ENCODE measurements around the gene EXD3. TPM values are rescaled to one million over a fixed set of nuclear protein-coding genes. Genes with fewer than 3 reads are reported as not detected.
A peak's percentile ranks its signal among the peaks of the same experiment; 100 is the strongest.

Gene EXD3
- total RNA-seq, 1 donor from 2014 or later: 24.5 TPM

DNA sequence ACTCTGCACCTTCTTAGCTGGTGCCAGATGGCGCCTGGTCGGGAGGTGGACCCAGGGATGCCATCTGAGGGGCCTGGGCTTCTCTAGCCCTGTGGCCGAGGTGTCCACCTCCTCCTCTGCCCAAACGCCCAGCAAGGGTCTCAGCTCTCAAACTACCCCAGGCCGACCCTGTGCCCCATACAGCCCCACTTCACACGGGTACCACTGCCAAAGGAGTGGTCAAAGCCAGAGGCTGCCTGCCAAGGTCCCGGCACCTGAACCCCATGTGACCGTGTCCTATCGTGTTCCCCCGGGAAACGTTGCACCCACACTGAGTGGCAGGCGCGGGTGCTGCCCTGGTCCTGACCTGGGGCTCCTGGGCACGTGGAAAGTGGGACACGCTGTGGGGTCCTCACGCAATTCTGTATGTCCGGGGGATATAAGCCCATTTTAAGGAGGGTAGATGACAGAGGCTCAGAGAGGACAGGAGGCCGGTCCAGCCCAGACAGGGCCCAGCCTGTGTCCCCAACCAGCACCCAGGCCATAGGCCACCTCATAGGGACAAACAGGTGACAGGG, 16.3 kb upstream of the EXD3 start:
- no peaks in the 10 kb centered on the region for H3K36me3 Mint-ChIP-seq (ENCODE audit: unreplicated experiment)
- no peak for TF ChIP-seq CTCF (IDR thresholded peaks at IDR 0.05; ENCODE audit: partially characterized antibody, unreplicated experiment)
- DNase-seq: peak; percentile 18
- peaks cover 2% of the 10 kb centered on the region for H3K27me3 Mint-ChIP-seq (ENCODE audit: unreplicated experiment)
- peak overlapping the region; percentile 38 for H3K4me3 Mint-ChIP-seq (ENCODE audit: unreplicated experiment)
- H3K4me1 Mint-ChIP-seq (ENCODE audit: low read depth, unreplicated experiment): peaks cover 2% of the 10 kb centered on the region
- H3K27ac Mint-ChIP-seq (ENCODE audit: unreplicated experiment): no peak overlapping the region
- H3K9me3 Mint-ChIP-seq (ENCODE audit: unreplicated experiment): peaks cover 2% of the 10 kb centered on the region

GRCh38 chr9:137438591-137439157, 15.7 kb upstream of the EXD3 start:
- Mint-ChIP-seq H3K36me3 (ENCODE audit: unreplicated experiment) (no peaks in the 10 kb centered on the region), H3K27me3 (ENCODE audit: unreplicated experiment) (peaks cover 2% of the 10 kb centered on the region), H3K27ac (ENCODE audit: unreplicated experiment) (no peak overlapping the region), H3K4me3 (ENCODE audit: unreplicated experiment) (no peak overlapping the region), H3K4me1 (ENCODE audit: low read depth, unreplicated experiment) (peaks cover 2% of the 10 kb centered on the region), H3K9me3 (ENCODE audit: unreplicated experiment) (peaks cover 2% of the 10 kb centered on the region)
- TF ChIP-seq CTCF (IDR thresholded peaks at IDR 0.05; ENCODE audit: partially characterized antibody, unreplicated experiment): no peak
- peak; percentile 17 for DNase-seq

- Mint-ChIP-seq H3K4me3 (ENCODE audit: unreplicated experiment) (no peak overlapping the region), H3K36me3 (ENCODE audit: unreplicated experiment) (no peaks in the 10 kb centered on the region), H3K27me3 (ENCODE audit: unreplicated experiment) (peaks cover 2% of the 10 kb centered on the region), H3K9me3 (ENCODE audit: unreplicated experiment) (peaks cover 2% of the 10 kb centered on the region), H3K4me1 (ENCODE audit: low read depth, unreplicated experiment) (peaks cover 2% of the 10 kb centered on the region), H3K27ac (ENCODE audit: unreplicated experiment) (no peak overlapping the region)
- DNase-seq: no peak
- no peak for TF ChIP-seq CTCF (IDR thresholded peaks at IDR 0.05; ENCODE audit: partially characterized antibody, unreplicated experiment)
Observed at GRCh38 chr9:137437691-137438590, 15.0 kb upstream of the EXD3 start.

GRCh38 chr9:137436761-137437600, 14.0 kb upstream of the EXD3 start:
- H3K27me3 Mint-ChIP-seq (ENCODE audit: unreplicated experiment): peaks cover 1% of the 10 kb centered on the region
- H3K4me3 Mint-ChIP-seq (ENCODE audit: unreplicated experiment): no peak overlapping the region
- no peak for TF ChIP-seq CTCF (IDR thresholded peaks at IDR 0.05; ENCODE audit: partially characterized antibody, unreplicated experiment)
- peaks cover 1% of the 10 kb centered on the region for H3K4me1 Mint-ChIP-seq (ENCODE audit: low read depth, unreplicated experiment)
- peaks cover 1% of the 10 kb centered on the region for H3K9me3 Mint-ChIP-seq (ENCODE audit: unreplicated experiment)
- no peaks in the 10 kb centered on the region for H3K36me3 Mint-ChIP-seq (ENCODE audit: unreplicated experiment)
- H3K27ac Mint-ChIP-seq (ENCODE audit: unreplicated experiment): no peak overlapping the region
- DNase-seq: no peak

Data from glutamatergic neuron (in vitro differentiated cells).